Transverse colon (tissue), 4 donors: ENCODE results near the gene FBXO46. TPM values are rescaled to one million over a fixed set of nuclear protein-coding genes. Genes with fewer than 3 reads are reported as not detected.
A peak's percentile ranks its signal among the peaks of the same experiment; 100 is the strongest.

Experiments used
- DNase-seq: peaks from one replicate; pipeline ENCODE4 v3.0.0-alpha.2; 2019
- H3K27ac ChIP-seq, 4 donors: fragments of 200-600 bp; sonication (generic); 2 replicates each; pipeline ENCODE4 v1.5.1; 2016 to 2018; ENCODE audit warnings: inconsistent platforms in 4 of 4
- H3K27me3 ChIP-seq: fragments of 200-600 bp; sonication (generic); 2 replicates; pipeline ENCODE4 v1.5.1; 2017; ENCODE audit warnings: inconsistent platforms
- H3K36me3 ChIP-seq, 4 donors: fragments of 200-600 bp; sonication (generic); 2 replicates each; pipeline ENCODE4 v1.5.1; 2017 to 2019; ENCODE audit warnings: inconsistent platforms in 4 of 4
- H3K4me1 ChIP-seq, 4 donors: fragments of 200-600 bp; sonication (generic); 2 replicates each; pipeline ENCODE4 v1.5.1; 2017 to 2020; ENCODE audit warnings: inconsistent platforms in 4 of 4
- H3K4me3 ChIP-seq, 4 donors: fragments of 200-600 bp; sonication (generic); 1 replicate in 1 of 4; 2 replicates in 3 of 4; pipeline versions ENCODE4 v1.5.1 to v1.6.1; 2017 to 2019; ENCODE audit warnings: inconsistent platforms in 4 of 4
- H3K9me3 ChIP-seq, 2 donors: fragments of 200-600 bp; sonication (generic); 2 replicates each; pipeline ENCODE4 v1.5.1; 2017 to 2019; ENCODE audit warnings: inconsistent platforms in 2 of 2
- CTCF ChIP-seq, 5 experiments: fragments of 200-600 bp in 3 of 5; fragments of 450-650 bp in 2 of 5; sonication (generic) in 3 of 5; IDR thresholded peaks; 1 replicate in 2 of 5; 2 replicates in 3 of 5; pipeline ENCODE4 v1.5.1; 2016 to 2017; ENCODE audit warnings: antibody characterized with exemption in 5 of 5, inconsistent platforms in 3 of 5, mild to moderate bottlenecking in 2 of 5, moderate library complexity in 1 of 5
- EP300 ChIP-seq: sonication (generic); formaldehyde crosslinking; IDR thresholded peaks from one replicate; pipeline ENCODE4 v1.6.1; 2017; ENCODE audit warnings: antibody characterized with exemption, low read depth
- POLR2A ChIP-seq: fragments of 450-650 bp; IDR thresholded peaks from one replicate; pipeline ENCODE4 v1.6.1; 2016; ENCODE audit warnings: antibody characterized with exemption, mild to moderate bottlenecking, moderate library complexity
- POLR2AphosphoS5 ChIP-seq, 3 donors: sonication (generic); formaldehyde crosslinking; IDR thresholded peaks; one replicate each; pipeline ENCODE4 v1.6.1; 2016; ENCODE audit warnings: antibody characterized with exemption in 3 of 3
- WGBS, 2 donors: methylation state at CpG; one replicate each; pipeline ENCODE4 v1.1.5; 2018; ENCODE audit warnings: low coverage in 1 of 2; 5-methylcytosine and 5-hydroxymethylcytosine counted together
- in situ Hi-C, 4 donors: fragments of 200-750 bp; cut with MboI; loops; one replicate each; pipeline versions ENCODE4 v1.15.0 to v1.15.1; 2017; ENCODE audit warnings: low sequenced_read_pairs in 3 of 4, low pct_ligation_motif_present in 1 of 4, low pct_unique_long_range_greater_than_20kb in 1 of 4
- intact Hi-C: fragments of 100-400 bp; cut with DNase I; formaldehyde crosslinking; loops from one replicate; pipeline ENCODE4 v1.15.1; 2023; ENCODE audit warnings: low total_unique reads
- total RNA-seq, 4 donors: library from RNA; depleted of rRNA; stranded (reverse); fragments of >200 nt; gene quantifications; one replicate each; pipeline ENCODE4 v1.1.0, GENCODE V29; 2016

Gene FBXO46
- total RNA-seq, 4 donors from 2014 or later = 14.1 to 40.8 (median 19.6) TPM

- H3K4me1 ChIP-seq = peaks cover 19 to 53% (median 42%) of the 10 kb centered on the region in 4 donors
- H3K9me3 ChIP-seq = no peaks in the 10 kb centered on the region
- WGBS, 2 donors = 13% methylated on average over 31 of the region's 31 CpGs; no CpG with 5 or more reads in 1 of the 2 donors
- TF ChIP-seq POLR2AphosphoS5 (IDR thresholded peaks at IDR 0.05) (peak; percentile 58 to 67 (median 60)), POLR2A (peak; percentile 60), CTCF (IDR thresholded peaks at IDR 0.05) (no peak), EP300 (no peak)
- DNase-seq = peak; percentile 74
- peak overlapping the region; percentile 64 to 86 (median 80) for H3K4me3 ChIP-seq
- no peaks in the 10 kb centered on the region for H3K27me3 ChIP-seq
- no peaks in the 10 kb centered on the region for H3K36me3 ChIP-seq
- peak overlapping the region; percentile 86 to 98 (median 94) for H3K27ac ChIP-seq
- intact Hi-C loops = loop anchor here (10.0 kb wide), 1 partner anchor 53 kb away; no protein-coding TSS in a partner anchor
- in situ Hi-C loops = no loop called here
Observed at GRCh38 chr19:45767410-45767880, 36.7 kb upstream of the FBXO46 start.

GRCh38 chr19:45766869-45767346, 36.2 kb upstream of the FBXO46 start:
- TF ChIP-seq EP300 (no peak), POLR2A (no peak), POLR2AphosphoS5 (IDR thresholded peaks at IDR 0.05) (no peak), CTCF (IDR thresholded peaks at IDR 0.05) (no peak)
- in situ Hi-C loops = no loop called here
- Histone ChIP-seq H3K27ac (peak overlapping the region; percentile 86 to 98 (median 94)), H3K9me3 (no peaks in the 10 kb centered on the region), H3K4me3 (peak overlapping the region; percentile 64 to 86 (median 80)), H3K4me1 (peaks cover 19 to 53% (median 41%) of the 10 kb centered on the region in 4 donors), H3K36me3 (no peaks in the 10 kb centered on the region), H3K27me3 (no peaks in the 10 kb centered on the region)
- DNase-seq = no peak
- intact Hi-C loops = loop anchor here (10.0 kb wide), 1 partner anchor 52 kb away; no protein-coding TSS in a partner anchor
- WGBS, 2 donors = 29% methylated on average over 13 of the region's 24 CpGs; no CpG with 5 or more reads in 1 of the 2 donors

- intact Hi-C loops = loop anchor here (10.0 kb wide), 1 partner anchor 52 kb away; no protein-coding TSS in a partner anchor
- no peaks in the 10 kb centered on the region for H3K9me3 ChIP-seq
- DNase-seq = no peak
- H3K4me3 ChIP-seq = peak overlapping the region; percentile 64 to 86 (median 80)
- H3K4me1 ChIP-seq = peaks cover 19 to 50% (median 37%) of the 10 kb centered on the region in 4 donors
- no peaks in the 10 kb centered on the region for H3K27me3 ChIP-seq
- in situ Hi-C loops = no loop called here
- TF ChIP-seq POLR2AphosphoS5 (IDR thresholded peaks at IDR 0.05) = no peak
- no peak for TF ChIP-seq EP300
- no peak for TF ChIP-seq POLR2A
- no peak for TF ChIP-seq CTCF (IDR thresholded peaks at IDR 0.05)
- 66% methylated on average over 6 of the region's 17 CpGs; no CpG with 5 or more reads in 1 of the 2 donors for WGBS, 2 donors
- peak overlapping the region; percentile 86 to 98 (median 94) for H3K27ac ChIP-seq
- H3K36me3 ChIP-seq = no peaks in the 10 kb centered on the region
Observed at GRCh38 chr19:45766296-45766868, 35.7 kb upstream of the FBXO46 start.

- no peak for TF ChIP-seq EP300
- TF ChIP-seq POLR2A = no peak
- no peak for TF ChIP-seq CTCF (IDR thresholded peaks at IDR 0.05)
- TF ChIP-seq POLR2AphosphoS5 (IDR thresholded peaks at IDR 0.05) = no peak
- intact Hi-C loops = loop anchor here (10.0 kb wide), 1 partner anchor 51 kb away; no protein-coding TSS in a partner anchor
- 77 to 93% methylated on average over 3 to 22 of the region's 23 CpGs for WGBS, 2 donors
- Histone ChIP-seq H3K27ac (peak overlapping the region; percentile 86 to 98 (median 94)), H3K9me3 (no peaks in the 10 kb centered on the region), H3K27me3 (no peaks in the 10 kb centered on the region), H3K4me1 (peaks cover 19 to 44% (median 31%) of the 10 kb centered on the region in 4 donors), H3K4me3 (no peak overlapping the region), H3K36me3 (no peaks in the 10 kb centered on the region)
- in situ Hi-C loops = no loop called here
- no peak for DNase-seq
Observed at GRCh38 chr19:45765702-45766295, 35.1 kb upstream of the FBXO46 start.
